Amniotic epithelial cell (primary cell): ENCODE data around the gene SEC23IP.
"Not testable (repeated sequence)": the region's sequence is repeated elsewhere in the genome, so short reads cannot be mapped to it uniquely, and the experiment has no call there.

ENCODE experiments used
- DNase-seq: peaks from one replicate; pipeline ENCODE4 v3.0.0-alpha.2; 2010; ENCODE audit warnings: low read depth

SEC23IP gene

DNA sequence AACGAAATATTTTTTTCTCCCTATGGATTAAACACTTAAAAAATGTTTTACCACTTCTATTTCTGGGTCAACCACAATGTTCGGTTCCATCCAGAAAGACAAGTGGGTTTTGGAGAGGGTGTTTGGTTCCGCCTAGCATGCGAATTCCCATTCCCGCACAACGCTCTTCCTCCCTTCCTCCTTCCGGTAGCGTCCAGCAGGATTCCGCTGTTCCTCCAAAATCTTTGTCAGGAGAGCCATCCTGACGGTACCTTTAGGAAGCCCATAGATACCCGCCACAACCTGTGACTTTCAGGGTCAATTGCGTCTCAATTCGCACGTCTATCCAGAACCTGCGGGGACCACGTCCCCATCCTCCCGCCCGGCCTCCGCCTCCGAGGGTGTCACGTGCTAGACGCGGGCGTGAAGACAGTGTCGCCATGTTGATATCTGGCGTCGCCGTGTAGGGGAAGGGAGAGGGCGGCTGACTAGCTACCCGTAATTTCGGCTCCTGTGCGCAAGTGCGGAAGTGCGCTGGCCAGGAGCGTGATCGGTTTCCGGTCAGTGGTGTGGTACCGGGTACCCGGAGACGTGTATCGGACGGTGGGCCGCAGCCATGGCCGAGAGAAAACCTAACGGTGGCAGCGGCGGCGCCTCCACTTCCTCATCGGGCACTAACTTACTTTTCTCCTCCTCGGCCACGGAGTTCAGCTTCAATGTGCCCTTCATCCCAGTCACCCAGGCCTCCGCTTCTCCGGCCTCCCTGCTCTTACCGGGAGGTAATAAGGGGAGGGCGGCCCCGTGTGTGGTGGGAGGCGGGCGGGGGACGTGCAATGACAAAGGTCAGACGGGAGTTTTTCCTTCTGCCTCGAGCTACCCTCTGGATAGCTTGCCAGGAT, at the start of gene SEC23IP:
Gene SEC23IP, plus strand, starts transcription at position 543 of the 878 bp plus-strand sequence. Its CDS starts 53 bp downstream, at position 596.
- DNase-seq, result peak; percentile 96

DNA sequence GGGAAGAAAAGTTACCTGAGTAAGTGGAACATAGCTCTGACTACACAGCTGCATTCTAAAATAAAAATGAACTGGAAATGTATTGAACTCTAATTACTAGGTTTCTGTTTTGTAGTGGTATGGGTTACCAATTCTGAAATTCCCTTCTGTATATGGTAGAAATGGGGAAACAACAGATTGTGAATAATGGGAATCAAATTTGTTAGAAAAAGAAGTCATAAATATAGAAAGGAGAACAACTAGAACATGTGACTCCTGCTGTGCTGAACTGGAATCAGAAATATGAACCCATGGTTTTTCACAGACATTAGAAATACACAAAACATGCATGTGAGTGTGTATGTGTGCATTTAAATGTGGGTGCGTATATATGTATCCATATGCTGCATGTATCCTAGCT, 46.9 kb upstream of the SEC23IP start:
- no peak for DNase-seq

DNA sequence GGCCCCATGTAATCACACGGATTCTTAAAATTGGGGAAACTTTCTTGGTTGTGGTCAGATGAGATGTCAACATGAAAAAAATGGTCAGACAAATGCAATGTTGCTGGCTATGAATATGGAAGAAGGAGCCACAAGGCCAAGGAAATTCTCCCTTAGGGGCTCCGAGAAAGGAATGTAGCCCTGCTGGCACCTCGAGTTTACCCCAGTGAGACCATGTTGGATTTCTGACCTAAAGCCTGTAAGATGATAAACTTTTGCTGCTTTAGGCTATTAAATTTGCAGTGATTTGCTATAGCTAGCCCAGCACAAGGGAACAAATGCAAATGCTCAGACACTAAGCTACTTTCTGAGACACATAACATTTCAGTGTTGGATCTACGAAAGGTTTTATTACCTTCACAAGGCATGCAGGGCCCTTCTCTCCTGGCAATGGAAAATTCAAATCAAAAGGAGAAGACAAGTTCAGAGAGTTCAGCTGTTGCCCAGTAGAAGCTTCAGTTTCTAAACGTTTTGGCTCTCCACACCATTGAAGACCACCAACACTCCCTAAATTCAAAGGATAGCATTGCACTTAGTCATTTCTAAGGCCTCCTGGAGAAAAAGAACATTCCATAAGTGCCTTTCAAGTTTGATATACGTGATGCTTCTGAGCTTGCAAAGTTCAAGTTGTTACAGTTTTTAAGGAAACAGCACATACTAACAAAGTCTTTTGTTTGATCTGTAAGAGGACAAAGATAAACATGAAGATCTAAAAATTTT, 43.3 kb upstream of the SEC23IP start:
- DNase-seq, result peak; percentile 91

DNA sequence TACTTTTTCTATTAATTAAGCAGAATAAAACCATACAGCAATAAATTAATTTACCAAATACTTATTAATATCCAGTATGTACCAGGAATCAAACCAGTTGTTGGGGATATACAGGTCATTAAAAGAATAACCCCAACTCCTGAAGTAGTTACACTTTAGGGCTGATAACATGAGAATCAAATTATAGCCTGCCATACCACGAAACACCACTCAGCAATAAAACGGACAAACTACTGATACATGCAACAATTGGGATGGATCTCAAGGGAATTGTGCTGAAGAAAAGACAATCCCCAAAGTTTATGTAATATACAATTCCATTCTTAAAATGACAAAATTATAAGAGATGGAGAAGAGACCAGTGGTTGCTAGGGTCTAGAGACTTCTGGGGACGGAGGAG, 42.6 kb upstream of the SEC23IP start:
- no peak for DNase-seq

DNA sequence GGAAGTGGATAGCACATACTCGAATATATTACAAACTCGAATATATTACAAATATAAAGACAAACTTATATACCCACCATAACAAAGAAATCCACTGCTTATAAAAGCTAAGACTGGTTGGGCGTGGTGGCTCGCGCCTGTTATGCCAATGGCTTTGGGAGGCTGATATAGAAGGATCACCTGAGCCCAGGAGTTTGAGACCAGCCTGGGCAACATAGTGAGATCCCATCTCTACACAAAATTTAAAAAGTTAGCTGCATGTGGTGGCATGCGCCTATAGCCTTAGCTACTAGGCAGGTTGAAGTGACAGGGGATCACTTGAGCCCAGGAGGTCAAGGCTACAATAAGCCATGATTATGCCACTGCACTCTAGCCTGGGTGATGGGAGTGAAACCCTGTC, 40.3 kb upstream of the SEC23IP start:
- DNase-seq, result no peak

DNA sequence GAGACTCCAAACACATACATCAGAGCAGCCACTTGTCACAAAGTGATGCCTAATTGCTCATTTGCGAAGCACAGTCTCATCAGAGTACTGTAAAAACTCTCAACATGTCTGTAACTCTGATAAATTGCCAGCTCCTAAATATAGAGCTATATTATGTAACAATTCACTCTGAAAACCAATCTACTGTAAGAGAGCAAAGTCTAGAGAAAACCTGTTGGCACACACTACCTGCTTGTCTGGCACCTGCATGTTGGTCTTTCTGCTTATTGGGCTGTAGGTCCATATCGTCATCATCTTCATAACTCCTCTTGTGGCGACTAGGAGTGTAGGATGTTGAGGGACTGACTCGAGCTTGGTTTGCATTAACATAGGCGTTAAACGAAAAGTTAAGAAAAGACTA, 39.7 kb upstream of the SEC23IP start:
- DNase-seq, result no peak

DNA sequence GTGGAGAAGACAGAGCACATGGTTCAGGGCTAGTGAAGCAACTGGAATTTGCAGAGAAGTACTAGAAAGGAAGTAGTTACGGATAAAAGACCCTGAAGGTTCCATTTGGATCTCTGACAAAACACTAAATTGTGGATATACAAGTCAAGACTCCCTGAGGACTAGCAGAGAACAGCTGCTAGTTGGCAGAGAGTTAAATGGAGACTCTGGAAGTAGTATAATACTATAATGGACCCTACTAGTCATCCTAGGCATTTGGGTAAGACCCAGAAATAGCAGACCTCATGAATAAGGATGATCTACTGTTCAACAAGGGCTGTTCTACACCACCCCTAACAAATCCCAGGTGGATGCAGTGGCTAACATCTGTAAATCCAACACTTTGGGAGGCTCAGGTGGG, 39.0 kb upstream of the SEC23IP start:
- no peak for DNase-seq

DNA sequence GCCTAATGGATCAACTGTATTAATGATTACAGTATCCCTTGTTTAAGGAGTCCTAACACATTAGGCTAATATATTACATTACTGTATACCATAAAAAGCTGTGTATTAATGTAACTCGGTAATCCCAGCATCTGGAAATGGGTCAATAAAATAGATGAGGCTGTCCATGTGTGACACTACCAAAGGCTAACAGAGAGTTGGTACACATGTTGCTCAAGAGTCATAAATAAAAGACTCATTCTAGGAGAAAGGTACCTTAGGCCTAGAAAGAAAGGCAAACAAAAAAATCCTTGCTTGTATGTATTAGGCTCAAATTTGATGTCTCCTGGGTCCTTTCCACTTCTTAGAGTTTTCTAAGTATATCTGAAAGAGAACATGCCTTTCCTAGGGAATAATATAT, 34.5 kb upstream of the SEC23IP start:
- peak; percentile 14 for DNase-seq

DNA sequence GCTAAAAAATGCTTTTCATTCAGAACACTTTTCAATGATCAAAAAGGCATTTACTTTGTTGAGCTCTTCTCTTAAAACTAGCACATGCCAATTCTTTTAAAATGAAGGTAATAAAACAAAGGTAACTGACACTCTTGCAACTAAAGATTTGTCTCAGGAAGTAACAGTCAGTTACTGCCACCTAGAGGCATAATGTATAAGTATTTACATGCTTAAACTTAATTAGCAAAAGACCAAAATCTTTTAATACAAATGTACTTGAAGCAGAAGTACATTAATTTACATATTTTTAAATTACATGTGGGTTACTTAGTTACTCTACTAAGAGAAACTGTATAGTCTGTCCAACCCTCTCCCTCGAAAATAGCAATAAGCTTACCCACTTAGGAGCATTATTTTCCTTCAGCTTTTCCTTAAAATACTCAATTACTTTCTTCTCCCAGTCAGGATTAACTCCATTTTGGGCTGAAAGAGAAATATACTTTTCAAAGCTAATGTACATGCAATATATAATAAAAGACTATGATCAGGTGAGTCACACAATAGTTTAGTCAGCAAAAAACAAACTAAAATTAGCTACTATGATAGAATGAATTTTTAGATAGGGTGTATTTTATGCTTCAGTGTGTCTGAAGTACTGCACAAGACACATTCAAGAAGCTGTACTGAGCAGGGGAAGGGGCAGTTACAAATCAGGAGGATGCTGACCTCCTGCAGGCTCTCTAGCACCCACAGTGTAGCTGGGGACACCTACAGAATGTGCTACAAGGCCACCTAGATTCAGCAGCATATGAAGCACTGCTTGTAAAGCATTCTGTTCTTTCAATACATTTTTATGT, 32.9 kb upstream of the SEC23IP start:
- peak; percentile 56 for DNase-seq

DNA sequence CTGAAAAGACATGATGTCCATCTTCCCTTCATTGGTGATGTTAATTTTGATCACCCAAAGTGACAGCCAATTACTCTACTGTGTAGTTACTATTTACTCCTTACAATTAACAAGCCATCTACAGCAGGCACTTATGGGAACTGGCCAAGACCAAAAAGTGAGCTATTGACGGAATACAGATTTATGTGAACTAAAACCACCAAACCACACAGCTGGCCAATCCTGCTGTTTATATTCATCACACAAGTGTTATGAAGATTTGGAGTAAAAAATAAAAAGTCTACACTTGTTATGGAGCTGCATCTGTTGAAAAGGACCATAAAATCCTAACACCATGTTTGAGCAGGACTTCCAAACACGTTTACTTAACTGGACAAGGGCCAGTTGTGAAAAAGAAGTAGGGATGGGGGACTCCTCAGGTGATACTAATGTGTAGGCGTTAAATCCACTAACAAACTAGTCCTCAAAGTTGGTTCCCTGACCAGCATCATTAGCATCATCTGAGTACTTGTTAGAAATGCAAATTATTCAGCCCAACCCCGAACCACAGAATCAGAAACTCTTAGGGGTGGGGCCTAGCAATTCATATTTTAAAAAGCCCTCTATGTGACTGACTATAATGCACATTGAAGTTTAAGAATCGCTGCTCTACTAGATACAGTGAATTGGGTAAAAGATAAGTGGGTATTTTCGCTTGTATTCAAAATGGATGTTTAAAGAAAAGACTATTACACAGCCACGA, 31.5 kb upstream of the SEC23IP start:
- DNase-seq, result no peak

DNA sequence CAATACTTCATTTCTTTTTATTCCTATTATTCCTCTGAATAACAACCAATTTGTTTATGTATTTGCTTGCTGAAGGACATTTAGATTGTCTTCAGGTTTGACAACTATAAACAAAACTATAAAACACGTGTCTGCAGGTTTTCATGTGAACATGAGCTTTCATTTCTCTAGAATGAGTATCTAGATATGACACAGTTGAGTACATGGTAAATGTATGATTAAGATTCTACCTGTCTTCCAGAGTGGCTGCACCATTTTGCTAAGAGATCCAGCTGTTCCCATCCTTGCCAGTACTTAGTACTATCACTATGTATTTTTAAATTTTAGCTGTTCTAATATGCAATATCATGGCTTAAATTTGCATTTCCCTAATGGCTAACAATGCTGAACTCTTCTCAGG, 30.0 kb upstream of the SEC23IP start:
- no peak for DNase-seq

DNA sequence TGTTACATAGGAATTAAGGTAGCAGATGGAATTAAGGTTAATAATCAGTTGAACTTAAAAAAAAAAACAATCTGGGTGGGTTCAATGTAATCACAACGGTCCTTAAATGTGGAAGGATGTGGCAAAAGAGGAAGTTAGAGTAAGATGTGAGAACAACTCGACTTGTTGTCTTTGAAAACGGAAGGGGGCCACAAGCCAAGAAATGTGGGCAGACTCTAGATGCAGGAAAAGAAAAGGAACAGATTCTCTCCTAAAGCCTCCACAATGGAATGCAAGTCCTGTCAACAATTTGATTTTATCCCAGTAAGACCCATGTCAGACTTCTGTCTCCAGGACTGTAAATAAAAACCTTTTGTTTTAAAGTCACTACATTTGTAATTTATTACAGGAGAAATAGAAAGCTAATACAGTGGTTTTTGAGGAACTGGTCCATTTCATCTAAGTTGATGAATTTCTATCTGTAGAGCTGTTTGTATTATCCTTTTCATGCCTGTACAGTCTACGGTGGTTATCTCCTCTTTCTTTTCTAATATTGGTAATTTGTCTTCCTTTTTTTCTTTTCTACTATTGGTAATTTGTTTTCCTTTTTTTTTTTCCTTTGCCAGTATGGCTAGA, 28.5 kb upstream of the SEC23IP start:
- no peak for DNase-seq

DNA sequence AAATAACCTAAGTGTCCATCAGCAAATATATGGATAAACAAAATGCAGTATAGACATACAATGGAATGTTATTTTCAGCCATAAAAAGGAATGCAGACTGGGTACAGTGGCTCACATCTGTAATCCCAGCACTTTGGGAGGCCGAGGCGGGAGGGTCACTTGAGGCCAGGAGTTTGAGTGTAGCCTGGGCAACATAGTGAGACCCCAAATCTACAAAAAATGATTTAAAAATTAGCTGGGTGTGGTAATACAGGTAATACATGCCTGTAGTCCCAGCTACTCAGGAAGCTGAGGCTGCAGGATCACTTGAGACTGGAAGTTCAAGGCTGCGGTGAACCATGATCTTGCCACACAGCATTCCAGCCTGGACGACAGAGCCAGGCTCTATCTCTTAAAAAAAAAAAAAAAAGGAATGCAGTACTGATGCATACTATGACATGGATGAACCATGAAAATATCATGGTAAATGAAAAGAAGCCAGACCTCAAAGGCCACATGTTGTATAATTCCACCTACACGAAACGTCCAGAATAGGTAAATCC, 26.8 kb upstream of the SEC23IP start:
- no peak for DNase-seq

DNA sequence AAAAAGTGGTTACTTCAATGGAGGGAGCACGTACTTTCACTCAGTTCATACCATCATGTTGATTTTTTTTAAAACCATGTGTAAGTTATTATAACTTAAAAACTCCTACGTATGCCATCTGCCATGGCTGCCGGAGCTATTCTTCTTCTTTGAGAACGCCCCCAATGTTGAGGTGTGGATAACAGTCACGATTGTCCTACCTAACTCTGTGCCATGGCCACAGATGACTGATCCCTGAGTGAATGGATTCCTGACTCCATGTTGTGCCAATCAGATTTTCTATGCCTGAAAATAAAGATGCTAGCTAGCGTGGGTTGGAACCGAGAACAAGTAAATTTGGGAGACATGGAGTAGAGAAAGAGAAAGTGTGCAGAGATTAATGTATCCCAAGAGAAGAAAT, 25.2 kb upstream of the SEC23IP start:
- DNase-seq, result no peak

DNA sequence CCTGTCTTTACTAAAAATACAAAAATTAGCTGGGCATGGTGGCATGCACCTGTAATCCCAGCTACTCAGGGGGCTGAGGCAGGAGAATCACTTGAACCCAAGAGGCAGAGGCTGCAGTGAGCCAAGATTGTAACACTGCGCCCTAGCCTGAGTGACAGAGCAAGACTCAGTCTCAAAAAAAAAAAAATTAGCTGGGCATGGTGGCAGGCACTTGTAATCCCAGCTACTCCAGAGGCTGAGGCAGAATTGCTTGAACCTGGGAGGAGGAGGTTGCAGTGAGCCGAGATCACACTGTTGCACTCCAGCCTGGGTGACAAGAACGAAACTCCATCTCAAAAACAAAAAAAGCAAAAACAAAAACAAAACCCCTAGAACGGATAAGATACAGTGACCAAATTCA, 23.1 kb upstream of the SEC23IP start:
- not testable (repeated sequence) for DNase-seq

DNA sequence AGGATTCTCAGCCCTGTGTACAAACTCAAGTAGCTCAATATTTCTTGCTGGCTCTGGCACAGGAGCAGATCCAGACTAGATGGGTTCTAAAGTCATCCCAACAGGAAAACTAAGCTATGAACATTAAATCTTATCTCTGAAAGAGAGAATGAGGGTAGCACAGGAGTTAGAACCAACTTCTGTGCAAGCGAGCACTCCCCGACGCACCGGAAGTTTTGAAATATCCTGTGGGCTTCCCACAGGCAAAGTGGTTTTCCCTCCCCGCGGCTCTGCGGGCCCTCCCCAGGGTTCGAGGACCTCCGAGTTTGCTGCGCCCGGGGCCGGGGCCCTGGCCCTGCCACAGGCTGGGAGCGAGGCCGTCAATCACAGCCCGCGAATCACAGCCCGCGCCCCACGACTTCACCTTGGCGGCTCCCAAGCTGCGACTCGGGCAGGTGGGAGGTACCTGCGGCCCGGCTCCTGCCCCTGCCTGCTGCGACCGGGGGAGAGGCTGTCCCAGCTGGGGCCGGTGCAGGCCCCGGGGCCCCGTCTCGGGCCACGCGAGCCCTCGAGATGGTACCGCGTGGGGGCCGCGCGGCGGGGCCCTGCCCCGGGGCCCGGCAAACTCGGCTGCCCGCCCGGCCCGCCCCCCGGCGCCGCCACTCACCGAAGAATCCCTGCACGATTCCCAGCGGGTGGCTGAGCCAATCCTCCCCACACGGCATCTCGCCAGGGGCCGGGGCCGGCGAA, 20.5 kb upstream of the SEC23IP start:
- DNase-seq, result peak; percentile 58

DNA sequence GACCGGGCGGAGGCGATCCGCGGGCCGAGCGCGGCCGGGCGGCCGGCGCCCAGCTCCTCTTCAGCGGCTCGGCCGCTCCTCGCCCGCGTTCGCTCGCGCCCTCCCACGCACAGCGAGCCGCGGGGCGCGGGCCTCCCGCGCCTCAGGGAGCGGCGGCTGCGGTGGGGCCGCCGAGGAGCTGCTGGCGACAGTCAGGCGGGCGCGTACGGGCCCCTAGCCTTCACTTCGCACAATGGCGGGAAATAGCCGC, 20.0 kb upstream of the SEC23IP start, which contains the start of gene MCMBP:
Gene MCMBP, minus strand, starts transcription at position 234 of the 250 bp plus-strand sequence. CDS start 259 bp downstream, outside the sequence.
- DNase-seq, result no peak

DNA sequence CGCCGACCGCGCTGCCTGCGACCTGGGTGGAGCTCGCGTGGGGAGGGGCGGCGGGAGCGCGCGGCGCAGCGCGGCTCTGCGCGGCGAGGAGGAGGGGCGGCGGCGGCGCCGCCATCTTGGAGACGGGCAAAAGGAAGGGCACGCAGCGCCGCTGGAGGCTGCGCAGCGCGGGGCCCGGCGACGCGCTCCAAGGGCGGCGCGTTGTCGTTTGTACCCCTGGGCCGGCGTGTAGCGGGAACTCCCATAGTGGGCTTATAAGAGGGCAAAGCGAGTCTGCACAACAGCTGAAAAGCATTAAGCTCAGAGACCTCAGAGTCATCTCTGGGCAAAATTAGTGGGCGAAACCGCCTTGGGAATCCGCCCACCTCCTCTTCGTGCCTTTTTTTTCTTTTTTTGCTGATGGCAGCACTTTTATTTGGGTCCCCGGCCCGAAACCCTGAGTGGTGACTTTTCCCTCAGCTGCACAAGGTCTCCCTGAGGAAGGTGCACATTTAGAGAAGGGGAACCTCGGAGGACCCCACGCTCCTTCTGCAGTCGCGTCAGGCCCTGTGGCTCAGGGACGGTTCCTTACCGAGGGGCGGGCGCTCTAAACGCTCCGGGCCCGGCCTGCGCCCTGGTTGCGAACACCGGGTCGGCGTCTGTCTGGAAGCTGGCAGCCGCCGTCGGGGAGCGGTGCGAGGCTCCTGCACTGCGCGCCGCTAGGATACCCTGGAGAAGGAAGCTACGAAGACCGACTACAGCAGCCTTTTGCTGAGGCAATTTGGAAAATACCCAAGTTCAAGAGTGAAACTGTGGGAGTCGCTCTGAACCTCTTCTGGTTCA, 19.5 kb upstream of the SEC23IP start:
- DNase-seq, result peak; percentile 75

DNA sequence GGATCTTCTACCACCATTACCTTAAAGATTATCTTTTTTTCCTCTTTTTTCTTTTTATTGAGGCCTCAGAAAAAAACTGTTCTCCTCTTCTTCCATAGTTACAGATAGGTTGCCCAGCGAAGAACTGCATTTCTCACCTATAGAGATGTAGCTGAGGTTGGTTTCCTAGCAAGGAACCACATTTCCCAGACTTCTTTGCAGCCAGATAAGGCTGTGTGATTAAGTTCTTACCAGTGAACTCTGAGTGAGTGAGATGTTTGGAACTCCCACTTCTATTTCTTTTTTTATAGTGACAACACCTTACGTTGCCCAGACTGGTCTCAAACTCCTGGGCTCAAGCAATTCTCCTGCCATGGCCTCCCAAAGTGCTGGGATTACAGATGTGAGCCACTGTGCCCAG, 14.0 kb upstream of the SEC23IP start:
- DNase-seq, result peak; percentile 40
